Stimulated activated CD4-positive, alpha-beta T cell treated with anti-CD3 and anti-CD28 coated beads, Interleukin-1b, Interleukin-23, amount 100 ng/mL, for 48 hours (primary cell): Measurements from ENCODE around the gene TMEM94.

Source experiments
- DNase-seq: peaks from one replicate; pipeline ENCODE4 v3.0.0-alpha.2; 2020

Gene TMEM94

GRCh38 chr17:75530837-75531720, 74.6 kb downstream of the TMEM94 start:
- no peak for DNase-seq

- no peak for DNase-seq
Observed at GRCh38 chr17:75531721-75532072, 75.3 kb downstream of the TMEM94 start.

GRCh38 chr17:75535119-75535537, 78.7 kb downstream of the TMEM94 start:
- peak; percentile 65 for DNase-seq

- no peak for DNase-seq
Observed at GRCh38 chr17:75535871-75536270, 79.4 kb downstream of the TMEM94 start.

GRCh38 chr17:75536366-75536765, 79.9 kb downstream of the TMEM94 start:
- DNase-seq = no peak

GRCh38 chr17:75539967-75540729, 83.7 kb downstream of the TMEM94 start:
- DNase-seq = no peak

GRCh38 chr17:75540923-75541503, 84.6 kb downstream of the TMEM94 start:
- no peak for DNase-seq

GRCh38 chr17:75542229-75542628, 85.8 kb downstream of the TMEM94 start:
- DNase-seq = no peak

GRCh38 chr17:75542728-75543336, 86.4 kb downstream of the TMEM94 start:
- DNase-seq = no peak

GRCh38 chr17:75544250-75544649, 87.8 kb downstream of the TMEM94 start:
- DNase-seq = no peak

- DNase-seq = no peak
Observed at GRCh38 chr17:75546181-75546580, 89.7 kb downstream of the TMEM94 start.

GRCh38 chr17:75547091-75547490, 90.7 kb downstream of the TMEM94 start:
- no peak for DNase-seq

GRCh38 chr17:75548813-75549212, 92.4 kb downstream of the TMEM94 start:
- DNase-seq = no peak
